ENCODE data around the gene NKX1-1.

DNA sequence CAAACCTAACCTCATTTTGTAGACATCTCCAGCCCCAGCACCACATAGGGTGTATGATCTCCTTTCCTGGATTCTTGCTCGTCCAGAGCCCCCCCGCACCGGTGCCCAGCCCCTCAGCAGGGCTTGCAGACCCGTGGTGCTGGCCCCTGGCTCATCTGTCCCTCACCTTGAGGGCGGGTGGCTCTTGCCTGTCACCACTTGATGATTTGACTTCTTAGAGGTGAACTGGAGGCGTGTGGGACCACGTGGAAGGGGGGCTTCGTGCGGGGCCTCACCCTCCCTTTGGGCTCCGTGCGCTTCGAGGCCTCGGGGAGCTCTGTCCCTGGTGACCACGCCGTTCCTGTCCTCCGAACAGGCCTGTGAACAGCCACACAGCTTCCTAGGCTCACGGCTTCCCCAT lies 43.7 kb downstream of the NKX1-1 start:
- TF ChIP-seq, protein P1, sequence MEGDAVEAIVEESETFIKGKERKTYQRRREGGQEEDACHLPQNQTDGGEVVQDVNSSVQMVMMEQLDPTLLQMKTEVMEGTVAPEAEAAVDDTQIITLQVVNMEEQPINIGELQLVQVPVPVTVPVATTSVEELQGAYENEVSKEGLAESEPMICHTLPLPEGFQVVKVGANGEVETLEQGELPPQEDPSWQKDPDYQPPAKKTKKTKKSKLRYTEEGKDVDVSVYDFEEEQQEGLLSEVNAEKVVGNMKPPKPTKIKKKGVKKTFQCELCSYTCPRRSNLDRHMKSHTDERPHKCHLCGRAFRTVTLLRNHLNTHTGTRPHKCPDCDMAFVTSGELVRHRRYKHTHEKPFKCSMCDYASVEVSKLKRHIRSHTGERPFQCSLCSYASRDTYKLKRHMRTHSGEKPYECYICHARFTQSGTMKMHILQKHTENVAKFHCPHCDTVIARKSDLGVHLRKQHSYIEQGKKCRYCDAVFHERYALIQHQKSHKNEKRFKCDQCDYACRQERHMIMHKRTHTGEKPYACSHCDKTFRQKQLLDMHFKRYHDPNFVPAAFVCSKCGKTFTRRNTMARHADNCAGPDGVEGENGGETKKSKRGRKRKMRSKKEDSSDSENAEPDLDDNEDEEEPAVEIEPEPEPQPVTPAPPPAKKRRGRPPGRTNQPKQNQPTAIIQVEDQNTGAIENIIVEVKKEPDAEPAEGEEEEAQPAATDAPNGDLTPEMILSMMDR (IDR thresholded peaks at IDR 0.05; ENCODE audit: low read length), result no peak
- TF ChIP-seq EZH2 (optimal IDR thresholded peaks at IDR 0.05; ENCODE audit: low read depth, low read length) (no peak), EZH2phosphoT487 (IDR thresholded peaks at IDR 0.05; ENCODE audit: low read length) (no peak)

Measured in MM.1S (cell line).